Peyer's patch (tissue), 4 donors: ENCODE results near the gene AGPAT1. TPM values are rescaled to one million over a fixed set of nuclear protein-coding genes. Genes with fewer than 3 reads are reported as not detected.
"Not testable (repeated sequence)": the region's sequence is repeated elsewhere in the genome, so short reads cannot be mapped to it uniquely, and the experiment has no call there.

Source experiments
- DNase-seq, 3 donors: peaks; one replicate each; pipeline ENCODE4 v3.0.0-alpha.2; 2017 to 2019
- H3K27ac ChIP-seq, 4 donors: fragments of 200-600 bp; sonication (generic); one replicate each; pipeline ENCODE4 v1.5.1; 2016 to 2019
- H3K27me3 ChIP-seq, 2 donors: fragments of 200-600 bp; sonication (generic); one replicate each; pipeline ENCODE4 v1.5.1; 2019
- H3K36me3 ChIP-seq, 3 donors: fragments of 200-600 bp; sonication (generic); one replicate each; pipeline ENCODE4 v1.5.1; 2016 to 2019
- H3K4me1 ChIP-seq, 4 donors: fragments of 200-600 bp; sonication (generic); one replicate each; pipeline ENCODE4 v1.5.1; 2016 to 2019
- H3K4me3 ChIP-seq, 4 donors: fragments of 200-600 bp; sonication (generic); 1 replicate in 3 of 4; 2 replicates in 1 of 4; pipeline ENCODE4 v1.5.1; 2016 to 2019; ENCODE audit warnings: mild to moderate bottlenecking in 1 of 4
- H3K9me3 ChIP-seq, 4 donors: fragments of 200-600 bp; sonication (generic); one replicate each; pipeline ENCODE4 v1.5.1; 2016 to 2019; ENCODE audit warnings: mild to moderate bottlenecking in 1 of 4
- POLR2A ChIP-seq, 2 donors: fragments of 450-650 bp; IDR thresholded peaks; one replicate each; pipeline ENCODE4 v1.5.1; 2017; ENCODE audit warnings: antibody characterized with exemption in 2 of 2, mild to moderate bottlenecking in 2 of 2, moderate library complexity in 2 of 2
- total RNA-seq, 4 donors: library from RNA; depleted of rRNA; stranded (reverse); fragments of >200 nt; gene quantifications; one replicate each; pipeline ENCODE4 v1.1.0, GENCODE V29; 2016
- TF ChIP-seq, protein P1 (sequence below), 6 experiments: fragments of 450-650 bp in 4 of 6; fragments of 200-600 bp in 2 of 6; sonication (generic) in 1 of 6; IDR thresholded peaks; one replicate each; pipeline ENCODE4 v1.5.1; 2017 to 2019; ENCODE audit warnings: antibody characterized with exemption in 6 of 6, mild to moderate bottlenecking in 3 of 6, moderate library complexity in 1 of 6

AGPAT1 gene
- total RNA-seq, 4 donors from 2014 or later = 28.9 to 140 (median 90.7) TPM

DNA sequence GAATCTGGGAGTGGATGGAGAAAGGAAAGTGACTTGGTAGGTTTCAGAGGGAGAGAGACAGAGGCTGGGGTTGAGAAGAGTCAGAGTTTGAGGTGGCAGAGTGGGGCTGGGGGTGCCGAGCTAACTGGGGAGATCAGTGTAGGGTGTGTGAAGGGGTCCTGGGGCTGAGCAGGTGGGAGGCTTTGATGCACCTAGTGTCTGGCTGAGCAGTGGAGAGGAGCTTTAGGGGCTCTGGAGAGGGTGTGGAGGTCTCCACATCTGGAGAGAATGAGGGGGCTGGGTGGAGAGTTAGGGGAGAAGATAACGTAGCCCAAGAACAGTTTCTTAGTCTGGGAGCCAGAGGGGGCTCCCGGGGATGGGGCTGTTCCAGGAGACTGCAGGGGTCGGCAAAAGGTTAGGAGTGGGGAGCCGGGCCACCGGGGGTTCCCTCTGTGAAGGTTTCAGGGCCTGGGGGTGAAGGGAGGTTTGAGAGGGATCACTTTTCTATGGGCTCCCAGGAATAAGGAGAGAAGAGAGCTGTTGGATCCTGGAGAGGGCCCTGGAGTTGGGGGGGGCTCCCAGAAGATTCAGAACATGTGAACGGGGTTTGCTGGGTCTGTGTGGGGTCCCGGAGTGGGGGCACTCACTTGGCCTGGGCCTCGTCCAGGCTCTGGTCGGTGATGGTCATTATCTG, 13.3 kb upstream of the AGPAT1 start:
- no peak for TF ChIP-seq POLR2A (IDR thresholded peaks at IDR 0.05)
- TF ChIP-seq, protein P1, sequence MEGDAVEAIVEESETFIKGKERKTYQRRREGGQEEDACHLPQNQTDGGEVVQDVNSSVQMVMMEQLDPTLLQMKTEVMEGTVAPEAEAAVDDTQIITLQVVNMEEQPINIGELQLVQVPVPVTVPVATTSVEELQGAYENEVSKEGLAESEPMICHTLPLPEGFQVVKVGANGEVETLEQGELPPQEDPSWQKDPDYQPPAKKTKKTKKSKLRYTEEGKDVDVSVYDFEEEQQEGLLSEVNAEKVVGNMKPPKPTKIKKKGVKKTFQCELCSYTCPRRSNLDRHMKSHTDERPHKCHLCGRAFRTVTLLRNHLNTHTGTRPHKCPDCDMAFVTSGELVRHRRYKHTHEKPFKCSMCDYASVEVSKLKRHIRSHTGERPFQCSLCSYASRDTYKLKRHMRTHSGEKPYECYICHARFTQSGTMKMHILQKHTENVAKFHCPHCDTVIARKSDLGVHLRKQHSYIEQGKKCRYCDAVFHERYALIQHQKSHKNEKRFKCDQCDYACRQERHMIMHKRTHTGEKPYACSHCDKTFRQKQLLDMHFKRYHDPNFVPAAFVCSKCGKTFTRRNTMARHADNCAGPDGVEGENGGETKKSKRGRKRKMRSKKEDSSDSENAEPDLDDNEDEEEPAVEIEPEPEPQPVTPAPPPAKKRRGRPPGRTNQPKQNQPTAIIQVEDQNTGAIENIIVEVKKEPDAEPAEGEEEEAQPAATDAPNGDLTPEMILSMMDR (IDR thresholded peaks at IDR 0.05) = no peak
- H3K4me3 ChIP-seq = peak overlapping the region; percentile 59 to 92 (median 76)
- H3K27ac ChIP-seq = peak overlapping the region; percentile 90 to 98 (median 94)
- peaks cover 0 to 55% (median 12%) of the 10 kb centered on the region in 4 donors for H3K4me1 ChIP-seq
- no peaks in the 10 kb centered on the region for H3K27me3 ChIP-seq
- peaks cover 0 to 23% (median 0%) of the 10 kb centered on the region in 3 donors for H3K36me3 ChIP-seq
- no peak for DNase-seq
- H3K9me3 ChIP-seq = no peaks in the 10 kb centered on the region

- Histone ChIP-seq H3K9me3 (no peaks in the 10 kb centered on the region), H3K4me1 (peaks cover 0 to 55% (median 12%) of the 10 kb centered on the region in 4 donors), H3K36me3 (peaks cover 0 to 26% (median 0%) of the 10 kb centered on the region in 3 donors), H3K27me3 (no peaks in the 10 kb centered on the region), H3K27ac (peak overlapping the region; percentile 90 to 98 (median 94)), H3K4me3 (peak overlapping the region; percentile 59 to 92 (median 76))
- TF ChIP-seq, protein P1 (IDR thresholded peaks at IDR 0.05) = no peak
- TF ChIP-seq POLR2A (IDR thresholded peaks at IDR 0.05) = no peak
- DNase-seq = no peak
Observed at GRCh38 chr6:32188381-32189068, 12.6 kb upstream of the AGPAT1 start.

- peaks cover 0 to 33% (median 0%) of the 10 kb centered on the region in 3 donors for H3K36me3 ChIP-seq
- H3K27me3 ChIP-seq, H3K9me3 ChIP-seq: not testable (repeated sequence)
- DNase-seq = peak in 1 of 3 donors; percentile 37
- peak overlapping the region in 2 of 4 donors; percentile 59 to 92 for H3K4me3 ChIP-seq
- H3K4me1 ChIP-seq = peaks cover 0 to 55% (median 6%) of the 10 kb centered on the region in 4 donors
- peak overlapping the region in 3 of 4 donors; percentile 92 to 98 (median 97) for H3K27ac ChIP-seq
Observed at GRCh38 chr6:32187725-32188380, 12.0 kb upstream of the AGPAT1 start.

DNA sequence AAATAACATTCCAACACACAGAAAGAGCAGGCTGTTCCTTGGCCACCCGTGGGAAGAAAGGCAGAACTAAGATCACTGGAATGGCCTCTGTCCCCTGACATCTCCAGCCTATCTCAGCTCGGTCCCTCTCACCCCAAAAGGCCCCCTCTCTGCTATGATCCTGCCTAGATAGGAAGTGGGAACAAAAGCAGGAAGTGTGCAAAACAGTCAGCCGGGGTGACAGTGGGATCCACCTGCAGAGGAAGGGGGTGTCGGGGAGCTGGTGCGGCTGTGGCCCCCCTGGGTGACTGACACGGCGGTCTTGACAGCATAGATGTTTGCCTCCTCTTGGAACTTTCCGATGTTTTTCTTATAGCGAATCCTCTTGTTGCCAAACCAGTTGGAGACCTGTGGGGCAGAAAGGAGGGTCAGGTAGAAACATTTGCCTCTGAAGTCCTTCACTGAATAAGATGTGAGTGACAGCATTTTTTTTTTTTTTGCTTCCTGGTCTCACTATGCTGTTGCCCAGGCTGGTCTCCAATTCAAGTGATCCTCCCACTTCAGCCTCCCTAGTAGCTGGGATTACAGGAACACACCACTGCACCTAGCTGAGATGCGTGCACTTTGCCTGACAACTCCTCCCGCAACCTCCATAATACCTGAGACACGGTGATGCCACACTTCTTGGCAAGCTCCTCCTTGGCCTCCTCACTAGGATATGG, 11.3 kb upstream of the AGPAT1 start:
- Histone ChIP-seq H3K27me3 (no peaks in the 10 kb centered on the region), H3K4me1 (peaks cover 0 to 50% (median 6%) of the 10 kb centered on the region in 4 donors), H3K4me3 (no peak overlapping the region), H3K27ac (peak overlapping the region; percentile 55 to 98 (median 86)), H3K36me3 (peaks cover 0 to 40% (median 0%) of the 10 kb centered on the region in 3 donors), H3K9me3 (no peaks in the 10 kb centered on the region)
- peak in 1 of 3 donors; percentile 25 for DNase-seq
- no peak for TF ChIP-seq POLR2A (IDR thresholded peaks at IDR 0.05)
- TF ChIP-seq, protein P1 (IDR thresholded peaks at IDR 0.05) = no peak

DNA sequence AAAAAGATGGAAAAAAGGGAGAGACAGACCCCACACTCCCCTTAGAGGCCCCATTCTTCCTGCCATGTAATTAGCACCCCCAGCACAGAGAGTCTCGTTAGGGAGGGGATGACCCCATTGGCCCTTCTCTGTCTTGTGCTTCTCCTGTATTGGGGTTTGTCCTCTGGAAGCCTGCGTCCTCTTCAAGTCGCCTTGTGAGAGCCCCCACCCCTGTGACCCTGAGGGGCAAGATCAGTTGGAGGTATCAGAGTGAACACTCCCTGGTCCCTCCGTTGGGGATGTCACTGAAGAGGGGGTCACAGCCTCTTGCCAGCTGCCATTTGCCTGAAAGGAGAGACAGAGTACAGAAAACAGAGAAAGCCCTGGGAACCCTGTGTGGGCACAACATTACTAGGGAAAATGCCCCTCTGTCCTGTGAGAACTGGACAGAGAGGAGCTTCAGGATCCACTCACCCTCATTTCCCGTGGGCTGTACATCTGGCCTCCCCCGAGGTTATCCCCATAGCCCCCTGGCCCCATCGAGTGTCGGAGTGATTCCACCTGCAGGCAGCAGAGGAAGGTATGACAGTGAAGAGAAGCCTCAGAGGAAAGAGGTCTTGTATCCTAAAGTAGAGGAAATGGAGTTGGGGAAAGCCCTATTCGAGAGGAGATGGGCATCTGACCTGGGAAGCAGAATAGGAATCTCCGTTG, 10.4 kb upstream of the AGPAT1 start:
- peak in 1 of 3 donors; percentile 20 for DNase-seq
- H3K9me3 ChIP-seq, H3K27me3 ChIP-seq, H3K4me3 ChIP-seq: not testable (repeated sequence)
- Histone ChIP-seq H3K27ac (peak overlapping the region; percentile 55 to 98 (median 66)), H3K4me1 (peaks cover 0 to 47% (median 5%) of the 10 kb centered on the region in 4 donors), H3K36me3 (peaks cover 0 to 49% (median 0%) of the 10 kb centered on the region in 3 donors)

DNA sequence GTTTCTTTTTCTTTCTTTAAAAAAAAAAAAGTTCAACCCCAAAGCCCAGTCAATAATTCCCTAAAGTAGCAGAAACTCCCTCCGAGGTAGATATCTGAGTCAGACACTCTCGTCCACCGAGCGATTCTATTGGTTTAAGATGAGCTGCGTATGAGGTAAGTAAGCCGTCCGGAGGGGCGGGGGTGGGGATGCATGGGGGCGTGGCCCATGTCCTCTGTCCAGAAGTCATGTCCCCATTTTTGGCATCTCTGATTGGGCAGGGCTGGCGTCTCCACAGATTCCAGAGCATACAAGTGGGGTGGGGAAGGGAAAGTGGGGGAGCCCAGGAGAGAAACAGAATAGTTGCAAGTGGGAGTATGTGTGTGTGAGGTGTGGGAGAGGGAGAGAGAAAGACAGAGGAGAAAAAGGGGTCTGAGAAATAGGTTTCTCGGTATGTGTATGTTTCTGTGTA, 9.8 kb upstream of the AGPAT1 start:
- H3K4me3 ChIP-seq, H3K9me3 ChIP-seq, H3K27me3 ChIP-seq: not testable (repeated sequence)
- DNase-seq = peak; percentile 70 to 88 (median 75)
- Histone ChIP-seq H3K36me3 (peaks cover 0 to 54% (median 0%) of the 10 kb centered on the region in 3 donors), H3K27ac (peak overlapping the region; percentile 55 to 98 (median 66)), H3K4me1 (peaks cover 0 to 46% (median 4%) of the 10 kb centered on the region in 4 donors)
